GM23338 (cell line): ENCODE results near the gene MAPK11. TPM values are rescaled to one million over a fixed set of nuclear protein-coding genes. Genes with fewer than 3 reads are reported as not detected.

Source experiments
- ATAC-seq: fragments of 200-7000 bp; cut with Tn5 transposase; 3 replicates; pipeline ENCODE4 v1.9.1; 2020
- DNase-seq: peaks from one replicate; pipeline ENCODE4 v3.0.0-alpha.2; 2015; ENCODE audit warnings: low spot score
- H2AFZ ChIP-seq: fragments of 200-600 bp; sonication (generic); 2 replicates; pipeline ENCODE4 v1.8.0; 2016; ENCODE audit warnings: antibody characterized with exemption, mild to moderate bottlenecking, moderate library complexity
- H3F3A ChIP-seq: fragments of 200-600 bp; sonication (generic); replicated peaks from 2 replicates; pipeline ENCODE4 v1.8.0; 2017; ENCODE audit warnings: antibody characterized with exemption, mixed run types, low read depth
- H3K27ac ChIP-seq: fragments of 200-600 bp; sonication (generic); 2 replicates; pipeline ENCODE4 v1.6.1; 2016; ENCODE audit warnings: low read depth
- H3K27me3 ChIP-seq: fragments of 200-600 bp; sonication (generic); 2 replicates; pipeline ENCODE4 v1.8.0; 2016; ENCODE audit warnings: mild to moderate bottlenecking, mixed run types, moderate library complexity; ENCODE audit not compliant: insufficient read depth
- H3K36me3 ChIP-seq: fragments of 200-600 bp; sonication (generic); 2 replicates; pipeline ENCODE4 v1.8.0; 2016; ENCODE audit warnings: mild to moderate bottlenecking; ENCODE audit not compliant: insufficient read depth
- H3K4me1 ChIP-seq: fragments of 200-600 bp; sonication (generic); 2 replicates; pipeline ENCODE4 v1.8.0; 2016; ENCODE audit warnings: mild to moderate bottlenecking, moderate library complexity; ENCODE audit not compliant: insufficient read depth
- H3K4me2 ChIP-seq: fragments of 200-600 bp; sonication (generic); 2 replicates; pipeline ENCODE4 v1.7.1; 2017; ENCODE audit warnings: mixed run types
- H3K4me3 ChIP-seq: fragments of 200-600 bp; sonication (generic); 2 replicates; pipeline ENCODE4 v1.6.1; 2016; ENCODE audit warnings: mixed run types
- H3K79me2 ChIP-seq: fragments of 200-600 bp; sonication (generic); replicated peaks from 2 replicates; pipeline ENCODE4 v1.8.0; 2017; ENCODE audit warnings: mild to moderate bottlenecking; ENCODE audit not compliant: insufficient read depth
- H3K9me2 ChIP-seq: fragments of 200-600 bp; sonication (generic); 2 replicates; pipeline ENCODE4 v1.8.0; 2017; ENCODE audit not compliant: insufficient read depth
- H4K20me1 ChIP-seq: fragments of 200-600 bp; sonication (generic); replicated peaks from 2 replicates; pipeline ENCODE4 v1.8.0; 2017; ENCODE audit warnings: mild to moderate bottlenecking; ENCODE audit not compliant: insufficient read depth
- H3K27ac Mint-ChIP-seq: 2 replicates; pipeline ENCODE4 v1.8.0; 2020; ENCODE audit warnings: inconsistent platforms, mild to moderate bottlenecking, moderate library complexity, mixed read lengths
- H3K27me3 Mint-ChIP-seq: 3 replicates; pipeline ENCODE4 v1.8.0; 2022; ENCODE audit warnings: low read depth, mild to moderate bottlenecking, moderate library complexity, mixed read lengths, inconsistent platforms; ENCODE audit not compliant: insufficient read depth, poor library complexity
- H3K36me3 Mint-ChIP-seq: 3 replicates; pipeline ENCODE4 v1.8.0; 2021; ENCODE audit warnings: low read depth, mild to moderate bottlenecking, inconsistent platforms, moderate library complexity, mixed read lengths
- H3K4me1 Mint-ChIP-seq: 3 replicates; pipeline ENCODE4 v1.8.0; 2020; ENCODE audit warnings: mild to moderate bottlenecking, inconsistent platforms, mixed read lengths
- H3K4me3 Mint-ChIP-seq: 3 replicates; pipeline ENCODE4 v1.8.0; 2021; ENCODE audit warnings: moderate library complexity, mild to moderate bottlenecking, inconsistent platforms, mixed read lengths
- H3K9me3 Mint-ChIP-seq: 3 replicates; pipeline ENCODE4 v1.8.0; 2020; ENCODE audit warnings: moderate library complexity, mild to moderate bottlenecking, inconsistent platforms, mixed read lengths
- EZH2 ChIP-seq: fragments of 200-600 bp; sonication (generic); IDR thresholded peaks from one replicate; pipeline ENCODE4 v1.8.0; 2017; ENCODE audit warnings: antibody characterized with exemption, mild to moderate bottlenecking, low read depth; ENCODE audit not compliant: unreplicated experiment
- EZH2phosphoT487 ChIP-seq: fragments of 200-600 bp; sonication (generic); IDR thresholded peaks from one replicate; pipeline ENCODE4 v1.8.1; 2018; ENCODE audit warnings: antibody characterized with exemption; ENCODE audit not compliant: unreplicated experiment
- JUNB ChIP-seq: IDR thresholded peaks from one replicate; pipeline ENCODE4 v1.6.1; 2016; ENCODE audit warnings: antibody characterized with exemption; ENCODE audit not compliant: unreplicated experiment
- NANOG ChIP-seq: IDR thresholded peaks from 2 replicates; pipeline ENCODE4 v1.6.1; 2016; ENCODE audit warnings: antibody characterized with exemption, borderline replicate concordance
- POLR2AphosphoS5 ChIP-seq: IDR thresholded peaks from 2 replicates; pipeline ENCODE4 v1.6.1; 2016; ENCODE audit warnings: antibody characterized with exemption, low read depth
- STAT1 ChIP-seq: IDR thresholded peaks from one replicate; pipeline ENCODE4 v1.6.1; 2016; ENCODE audit warnings: antibody characterized with exemption; ENCODE audit not compliant: unreplicated experiment
- ZNF114 ChIP-seq: fragments of 250-450 bp; sonication (Bioruptor Pico); IDR thresholded peaks from 2 replicates; pipeline ENCODE4 v1.5.0; 2020; ENCODE audit warnings: mild to moderate bottlenecking, moderate library complexity
- ZNF331 ChIP-seq: fragments of 250-450 bp; sonication (Bioruptor Pico); IDR thresholded peaks from 2 replicates; pipeline ENCODE4 v1.5.0; 2020; ENCODE audit warnings: low read depth, mild to moderate bottlenecking, moderate library complexity
- polyA plus RNA-seq: library from polyadenylated mRNA; unstranded; fragments of >200 nt; fragmentation: Nextera tagmentation; extraction: Ambion mirVana; gene quantifications from 2 replicates; pipeline ENCODE4 v1.2.1, GENCODE V29; 2016
- total RNA-seq: library from RNA; depleted of rRNA; stranded (reverse); fragments of >200 nt; shearing (Covaris generic); gene quantifications from 2 replicates; pipeline ENCODE4 v1.2.3, GENCODE V29; 2014
- TF ChIP-seq, protein P1 (sequence below): fragments of 250-450 bp; sonication (Bioruptor Pico); IDR thresholded peaks from 2 replicates; pipeline ENCODE4 v1.5.0; 2020; ENCODE audit warnings: mild to moderate bottlenecking, moderate library complexity
- TF ChIP-seq, protein P2 (sequence below): IDR thresholded peaks from one replicate; pipeline ENCODE4 v1.6.1; 2018; ENCODE audit warnings: antibody characterized with exemption; ENCODE audit not compliant: unreplicated experiment
- TF ChIP-seq, protein P3 (sequence below): IDR thresholded peaks from 2 replicates; pipeline ENCODE4 v1.6.1; 2016; ENCODE audit warnings: antibody characterized with exemption
- TF ChIP-seq, protein P4 (sequence below), 2 experiments: fragments of 200-600 bp in 1 of 2; sonication (generic) in 1 of 2; conservative IDR thresholded peaks; 2 replicates each; pipeline versions ENCODE4 v1.5.1 to v1.6.1; 2016 to 2017; ENCODE audit warnings: antibody characterized with exemption in 2 of 2, low read depth in 2 of 2, mild to moderate bottlenecking in 2 of 2, moderate library complexity in 1 of 2

Gene MAPK11
- total and polyA plus RNA-seq, 2 experiments from 2014 or later, result 0.34 to 1.9 TPM

DNA sequence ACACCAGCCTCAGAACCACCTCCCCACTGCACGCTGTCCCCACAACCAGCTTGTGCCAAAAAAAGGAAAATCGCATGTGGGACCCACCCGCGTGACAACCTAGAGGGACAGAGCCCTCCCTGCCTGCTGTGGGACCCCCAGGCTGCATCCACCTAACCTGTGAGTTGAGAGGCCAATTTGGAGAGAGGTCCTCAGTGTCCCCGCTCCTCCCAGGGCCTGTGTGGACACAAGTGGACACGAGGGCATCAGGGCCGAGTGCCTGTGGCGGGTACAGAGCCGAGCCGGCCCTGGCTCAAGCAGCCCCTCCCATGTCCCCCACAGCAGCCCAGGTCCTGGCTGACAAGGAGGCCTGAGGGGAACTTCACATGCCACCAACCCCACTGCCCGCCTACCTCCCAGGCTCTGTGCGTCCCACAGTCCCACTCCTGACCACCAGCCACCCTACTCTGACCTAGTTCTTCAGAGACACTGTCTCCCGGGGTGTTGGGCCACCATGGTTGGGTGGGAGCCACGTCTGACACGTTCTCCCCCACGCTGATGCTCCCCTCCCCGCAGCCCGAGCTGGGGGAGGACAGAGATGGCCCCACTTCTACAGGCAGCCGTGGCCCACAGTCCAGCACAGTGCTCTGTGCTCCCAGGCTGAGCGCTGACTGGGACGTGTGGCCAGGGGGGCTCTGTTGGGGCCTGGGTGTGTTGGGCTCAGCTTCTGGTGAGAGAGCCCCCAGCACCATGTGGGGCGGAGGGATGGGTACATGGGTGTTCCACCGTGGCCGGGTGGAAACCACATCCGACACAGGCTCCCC lies 50.2 kb downstream of the MAPK11 start:
- Mint-ChIP-seq H3K27ac (no peak overlapping the region), H3K4me1 (peaks cover 2% of the 10 kb centered on the region; the same call in 1 of the 3 replicates), H3K4me3 (no peak overlapping the region; the same call in 2 of the 3 replicates), H3K27me3 (peaks cover 1% of the 10 kb centered on the region), H3K9me3 (no peaks in the 10 kb centered on the region), H3K36me3 (peaks cover 60% of the 10 kb centered on the region)
- Histone ChIP-seq H3K4me3 (no peak overlapping the region), H3K4me2 (no peak overlapping the region), H4K20me1 (peaks cover 6% of the 10 kb centered on the region), H3F3A (no peaks in the 10 kb centered on the region), H2AFZ (no peak overlapping the region), H3K4me1 (no peaks in the 10 kb centered on the region; the same call in 1 of the 2 replicates), H3K36me3 (no peaks in the 10 kb centered on the region), H3K79me2 (peaks cover 1% of the 10 kb centered on the region; the same call in 1 of the 2 replicates), H3K27me3 (no peaks in the 10 kb centered on the region), H3K9me2 (no peaks in the 10 kb centered on the region), H3K27ac (no peak overlapping the region)
- DNase-seq, result no peak
- ATAC-seq, result no peak
- TF ChIP-seq, protein P1, sequence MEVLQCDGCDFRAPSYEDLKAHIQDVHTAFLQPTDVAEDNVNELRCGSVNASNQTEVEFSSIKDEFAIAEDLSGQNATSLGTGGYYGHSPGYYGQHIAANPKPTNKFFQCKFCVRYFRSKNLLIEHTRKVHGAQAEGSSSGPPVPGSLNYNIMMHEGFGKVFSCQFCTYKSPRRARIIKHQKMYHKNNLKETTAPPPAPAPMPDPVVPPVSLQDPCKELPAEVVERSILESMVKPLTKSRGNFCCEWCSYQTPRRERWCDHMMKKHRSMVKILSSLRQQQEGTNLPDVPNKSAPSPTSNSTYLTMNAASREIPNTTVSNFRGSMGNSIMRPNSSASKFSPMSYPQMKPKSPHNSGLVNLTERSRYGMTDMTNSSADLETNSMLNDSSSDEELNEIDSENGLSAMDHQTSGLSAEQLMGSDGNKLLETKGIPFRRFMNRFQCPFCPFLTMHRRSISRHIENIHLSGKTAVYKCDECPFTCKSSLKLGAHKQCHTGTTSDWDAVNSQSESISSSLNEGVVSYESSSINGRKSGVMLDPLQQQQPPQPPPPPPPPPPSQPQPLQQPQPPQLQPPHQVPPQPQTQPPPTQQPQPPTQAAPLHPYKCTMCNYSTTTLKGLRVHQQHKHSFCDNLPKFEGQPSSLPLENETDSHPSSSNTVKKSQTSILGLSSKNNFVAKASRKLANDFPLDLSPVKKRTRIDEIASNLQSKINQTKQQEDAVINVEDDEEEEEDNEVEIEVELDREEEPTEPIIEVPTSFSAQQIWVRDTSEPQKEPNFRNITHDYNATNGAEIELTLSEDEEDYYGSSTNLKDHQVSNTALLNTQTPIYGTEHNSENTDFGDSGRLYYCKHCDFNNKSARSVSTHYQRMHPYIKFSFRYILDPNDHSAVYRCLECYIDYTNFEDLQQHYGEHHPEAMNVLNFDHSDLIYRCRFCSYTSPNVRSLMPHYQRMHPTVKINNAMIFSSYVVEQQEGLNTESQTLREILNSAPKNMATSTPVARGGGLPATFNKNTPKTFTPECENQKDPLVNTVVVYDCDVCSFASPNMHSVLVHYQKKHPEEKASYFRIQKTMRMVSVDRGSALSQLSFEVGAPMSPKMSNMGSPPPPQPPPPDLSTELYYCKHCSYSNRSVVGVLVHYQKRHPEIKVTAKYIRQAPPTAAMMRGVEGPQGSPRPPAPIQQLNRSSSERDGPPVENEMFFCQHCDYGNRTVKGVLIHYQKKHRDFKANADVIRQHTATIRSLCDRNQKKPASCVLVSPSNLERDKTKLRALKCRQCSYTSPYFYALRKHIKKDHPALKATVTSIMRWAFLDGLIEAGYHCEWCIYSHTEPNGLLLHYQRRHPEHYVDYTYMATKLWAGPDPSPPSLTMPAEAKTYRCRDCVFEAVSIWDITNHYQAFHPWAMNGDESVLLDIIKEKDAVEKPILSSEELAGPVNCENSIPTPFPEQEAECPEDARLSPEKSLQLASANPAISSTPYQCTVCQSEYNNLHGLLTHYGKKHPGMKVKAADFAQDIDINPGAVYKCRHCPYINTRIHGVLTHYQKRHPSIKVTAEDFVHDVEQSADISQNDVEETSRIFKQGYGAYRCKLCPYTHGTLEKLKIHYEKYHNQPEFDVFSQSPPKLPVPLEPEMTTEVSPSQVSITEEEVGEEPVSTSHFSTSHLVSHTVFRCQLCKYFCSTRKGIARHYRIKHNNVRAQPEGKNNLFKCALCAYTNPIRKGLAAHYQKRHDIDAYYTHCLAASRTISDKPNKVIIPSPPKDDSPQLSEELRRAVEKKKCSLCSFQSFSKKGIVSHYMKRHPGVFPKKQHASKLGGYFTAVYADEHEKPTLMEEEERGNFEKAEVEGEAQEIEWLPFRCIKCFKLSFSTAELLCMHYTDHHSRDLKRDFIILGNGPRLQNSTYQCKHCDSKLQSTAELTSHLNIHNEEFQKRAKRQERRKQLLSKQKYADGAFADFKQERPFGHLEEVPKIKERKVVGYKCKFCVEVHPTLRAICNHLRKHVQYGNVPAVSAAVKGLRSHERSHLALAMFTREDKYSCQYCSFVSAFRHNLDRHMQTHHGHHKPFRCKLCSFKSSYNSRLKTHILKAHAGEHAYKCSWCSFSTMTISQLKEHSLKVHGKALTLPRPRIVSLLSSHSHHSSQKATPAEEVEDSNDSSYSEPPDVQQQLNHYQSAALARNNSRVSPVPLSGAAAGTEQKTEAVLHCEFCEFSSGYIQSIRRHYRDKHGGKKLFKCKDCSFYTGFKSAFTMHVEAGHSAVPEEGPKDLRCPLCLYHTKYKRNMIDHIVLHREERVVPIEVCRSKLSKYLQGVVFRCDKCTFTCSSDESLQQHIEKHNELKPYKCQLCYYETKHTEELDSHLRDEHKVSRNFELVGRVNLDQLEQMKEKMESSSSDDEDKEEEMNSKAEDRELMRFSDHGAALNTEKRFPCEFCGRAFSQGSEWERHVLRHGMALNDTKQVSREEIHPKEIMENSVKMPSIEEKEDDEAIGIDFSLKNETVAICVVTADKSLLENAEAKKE (CRISPR knock-in tag), result no peak
- TF ChIP-seq JUNB, result no peak
- TF ChIP-seq STAT1, result no peak
- TF ChIP-seq, protein P2, sequence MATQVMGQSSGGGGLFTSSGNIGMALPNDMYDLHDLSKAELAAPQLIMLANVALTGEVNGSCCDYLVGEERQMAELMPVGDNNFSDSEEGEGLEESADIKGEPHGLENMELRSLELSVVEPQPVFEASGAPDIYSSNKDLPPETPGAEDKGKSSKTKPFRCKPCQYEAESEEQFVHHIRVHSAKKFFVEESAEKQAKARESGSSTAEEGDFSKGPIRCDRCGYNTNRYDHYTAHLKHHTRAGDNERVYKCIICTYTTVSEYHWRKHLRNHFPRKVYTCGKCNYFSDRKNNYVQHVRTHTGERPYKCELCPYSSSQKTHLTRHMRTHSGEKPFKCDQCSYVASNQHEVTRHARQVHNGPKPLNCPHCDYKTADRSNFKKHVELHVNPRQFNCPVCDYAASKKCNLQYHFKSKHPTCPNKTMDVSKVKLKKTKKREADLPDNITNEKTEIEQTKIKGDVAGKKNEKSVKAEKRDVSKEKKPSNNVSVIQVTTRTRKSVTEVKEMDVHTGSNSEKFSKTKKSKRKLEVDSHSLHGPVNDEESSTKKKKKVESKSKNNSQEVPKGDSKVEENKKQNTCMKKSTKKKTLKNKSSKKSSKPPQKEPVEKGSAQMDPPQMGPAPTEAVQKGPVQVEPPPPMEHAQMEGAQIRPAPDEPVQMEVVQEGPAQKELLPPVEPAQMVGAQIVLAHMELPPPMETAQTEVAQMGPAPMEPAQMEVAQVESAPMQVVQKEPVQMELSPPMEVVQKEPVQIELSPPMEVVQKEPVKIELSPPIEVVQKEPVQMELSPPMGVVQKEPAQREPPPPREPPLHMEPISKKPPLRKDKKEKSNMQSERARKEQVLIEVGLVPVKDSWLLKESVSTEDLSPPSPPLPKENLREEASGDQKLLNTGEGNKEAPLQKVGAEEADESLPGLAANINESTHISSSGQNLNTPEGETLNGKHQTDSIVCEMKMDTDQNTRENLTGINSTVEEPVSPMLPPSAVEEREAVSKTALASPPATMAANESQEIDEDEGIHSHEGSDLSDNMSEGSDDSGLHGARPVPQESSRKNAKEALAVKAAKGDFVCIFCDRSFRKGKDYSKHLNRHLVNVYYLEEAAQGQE, result no peak
- no peak for TF ChIP-seq EZH2phosphoT487
- TF ChIP-seq, protein P3, sequence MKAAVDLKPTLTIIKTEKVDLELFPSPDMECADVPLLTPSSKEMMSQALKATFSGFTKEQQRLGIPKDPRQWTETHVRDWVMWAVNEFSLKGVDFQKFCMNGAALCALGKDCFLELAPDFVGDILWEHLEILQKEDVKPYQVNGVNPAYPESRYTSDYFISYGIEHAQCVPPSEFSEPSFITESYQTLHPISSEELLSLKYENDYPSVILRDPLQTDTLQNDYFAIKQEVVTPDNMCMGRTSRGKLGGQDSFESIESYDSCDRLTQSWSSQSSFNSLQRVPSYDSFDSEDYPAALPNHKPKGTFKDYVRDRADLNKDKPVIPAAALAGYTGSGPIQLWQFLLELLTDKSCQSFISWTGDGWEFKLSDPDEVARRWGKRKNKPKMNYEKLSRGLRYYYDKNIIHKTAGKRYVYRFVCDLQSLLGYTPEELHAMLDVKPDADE, result no peak
- TF ChIP-seq NANOG, result no peak
- TF ChIP-seq POLR2AphosphoS5, result no peak
- no peak for TF ChIP-seq ZNF331 (CRISPR knock-in tag)
- no peak for TF ChIP-seq ZNF114
- TF ChIP-seq, protein P4, sequence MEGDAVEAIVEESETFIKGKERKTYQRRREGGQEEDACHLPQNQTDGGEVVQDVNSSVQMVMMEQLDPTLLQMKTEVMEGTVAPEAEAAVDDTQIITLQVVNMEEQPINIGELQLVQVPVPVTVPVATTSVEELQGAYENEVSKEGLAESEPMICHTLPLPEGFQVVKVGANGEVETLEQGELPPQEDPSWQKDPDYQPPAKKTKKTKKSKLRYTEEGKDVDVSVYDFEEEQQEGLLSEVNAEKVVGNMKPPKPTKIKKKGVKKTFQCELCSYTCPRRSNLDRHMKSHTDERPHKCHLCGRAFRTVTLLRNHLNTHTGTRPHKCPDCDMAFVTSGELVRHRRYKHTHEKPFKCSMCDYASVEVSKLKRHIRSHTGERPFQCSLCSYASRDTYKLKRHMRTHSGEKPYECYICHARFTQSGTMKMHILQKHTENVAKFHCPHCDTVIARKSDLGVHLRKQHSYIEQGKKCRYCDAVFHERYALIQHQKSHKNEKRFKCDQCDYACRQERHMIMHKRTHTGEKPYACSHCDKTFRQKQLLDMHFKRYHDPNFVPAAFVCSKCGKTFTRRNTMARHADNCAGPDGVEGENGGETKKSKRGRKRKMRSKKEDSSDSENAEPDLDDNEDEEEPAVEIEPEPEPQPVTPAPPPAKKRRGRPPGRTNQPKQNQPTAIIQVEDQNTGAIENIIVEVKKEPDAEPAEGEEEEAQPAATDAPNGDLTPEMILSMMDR (conservative IDR thresholded peaks at IDR 0.05; ENCODE audit: low read depth in 2 of 2), result no peak
- TF ChIP-seq EZH2, result no peak
